Activated CD8-positive, alpha-beta memory T cell treated with anti-CD3 and anti-CD28 coated beads, Interleukin-2, amount 50 U/mL, for 1 hour (primary cell): ENCODE results near the gene BEST2.

Experiments
- DNase-seq: peaks from one replicate; pipeline ENCODE4 v3.0.0-alpha.2; 2020; ENCODE audit errors: extremely low read depth

BEST2 gene

GRCh38 chr19:12730064-12730463 is 21.5 kb upstream of the BEST2 start:
- DNase-seq = no peak

GRCh38 chr19:12731337-12731736 is 20.3 kb upstream of the BEST2 start:
- DNase-seq = no peak

- no peak for DNase-seq
Measured at GRCh38 chr19:12733369-12734214, 18.0 kb upstream of the BEST2 start.

GRCh38 chr19:12736995-12737834 is 14.4 kb upstream of the BEST2 start, which contains the start of gene GET3:
GET3 (plus strand) TSS chr19:12737497; CDS start chr19:12737506, 9 bp downstream.
- no peak for DNase-seq

GRCh38 chr19:12737835-12738351 is 13.7 kb upstream of the BEST2 start:
- no peak for DNase-seq

GRCh38 chr19:12745166-12745897 is 6.3 kb upstream of the BEST2 start:
- DNase-seq = no peak

GRCh38 chr19:12748489-12748888 is 3.1 kb upstream of the BEST2 start:
- no peak for DNase-seq

GRCh38 chr19:12749938-12750521 is 1.6 kb upstream of the BEST2 start:
- DNase-seq = no peak

GRCh38 chr19:12750851-12751250 is 740 bp upstream of the BEST2 start:
- DNase-seq = no peak

GRCh38 chr19:12752056-12752781 is 628 bp downstream of the BEST2 start:
- no peak for DNase-seq

- DNase-seq = no peak
Measured at GRCh38 chr19:12754465-12755196, 3.0 kb downstream of the BEST2 start.

GRCh38 chr19:12756150-12756883 is 4.7 kb downstream of the BEST2 start:
- DNase-seq = no peak

GRCh38 chr19:12757544-12758274 is 6.1 kb downstream of the BEST2 start:
- DNase-seq = no peak

GRCh38 chr19:12759686-12760085 is 8.1 kb downstream of the BEST2 start:
- DNase-seq = no peak

GRCh38 chr19:12763100-12763499 is 11.5 kb downstream of the BEST2 start:
- no peak for DNase-seq

GRCh38 chr19:12764698-12765097 is 13.1 kb downstream of the BEST2 start:
- no peak for DNase-seq

GRCh38 chr19:12766051-12766521 is 14.5 kb downstream of the BEST2 start:
- no peak for DNase-seq

GRCh38 chr19:12767150-12767549 is 15.6 kb downstream of the BEST2 start:
- no peak for DNase-seq

- no peak for DNase-seq
Measured at GRCh38 chr19:12767666-12768065, 16.1 kb downstream of the BEST2 start.
